ENCODE results near the gene ADAMTSL3. TPM values are rescaled to one million over a fixed set of nuclear protein-coding genes. Genes with fewer than 3 reads are reported as not detected.

Gene ADAMTSL3
- total RNA-seq, 2 experiments from 2014 or later: not detected

DNA sequence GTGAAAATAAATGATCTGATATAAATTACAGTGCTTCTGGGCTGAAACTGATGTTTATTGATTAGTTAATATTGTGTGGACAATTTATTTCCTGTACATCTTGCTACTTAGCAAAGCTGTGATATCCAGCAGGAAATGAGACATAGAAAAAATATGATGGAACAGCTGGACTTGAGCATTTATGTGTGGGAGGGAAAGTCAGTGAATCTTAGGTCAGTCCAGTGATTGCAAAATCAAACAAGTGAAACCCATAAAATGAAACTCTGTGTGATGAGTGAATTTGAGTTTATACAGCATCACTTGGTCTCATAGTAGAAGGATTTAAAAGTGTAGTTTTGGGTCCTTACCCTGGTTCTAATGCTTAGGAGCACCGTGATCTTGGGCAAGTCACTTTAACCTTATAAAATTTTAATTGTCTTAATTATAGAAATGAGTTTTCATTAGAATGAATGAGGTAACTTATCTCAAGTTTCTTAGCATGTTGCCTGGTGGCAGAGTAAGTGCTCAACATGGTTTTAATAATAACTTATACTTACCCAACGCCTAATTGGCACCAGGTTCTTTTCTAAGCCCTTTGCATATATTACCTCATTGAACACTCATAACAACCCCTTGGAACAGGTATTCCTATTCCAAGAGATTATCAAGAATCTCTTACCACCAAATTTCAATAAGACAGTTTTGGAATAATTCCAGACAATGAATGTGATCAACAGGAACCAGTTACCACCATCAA, 194.6 kb downstream of the ADAMTSL3 start:
- intact Hi-C loops (cut with DNase I, micrococcal nuclease): no loop called here
- TF ChIP-seq, protein P1, sequence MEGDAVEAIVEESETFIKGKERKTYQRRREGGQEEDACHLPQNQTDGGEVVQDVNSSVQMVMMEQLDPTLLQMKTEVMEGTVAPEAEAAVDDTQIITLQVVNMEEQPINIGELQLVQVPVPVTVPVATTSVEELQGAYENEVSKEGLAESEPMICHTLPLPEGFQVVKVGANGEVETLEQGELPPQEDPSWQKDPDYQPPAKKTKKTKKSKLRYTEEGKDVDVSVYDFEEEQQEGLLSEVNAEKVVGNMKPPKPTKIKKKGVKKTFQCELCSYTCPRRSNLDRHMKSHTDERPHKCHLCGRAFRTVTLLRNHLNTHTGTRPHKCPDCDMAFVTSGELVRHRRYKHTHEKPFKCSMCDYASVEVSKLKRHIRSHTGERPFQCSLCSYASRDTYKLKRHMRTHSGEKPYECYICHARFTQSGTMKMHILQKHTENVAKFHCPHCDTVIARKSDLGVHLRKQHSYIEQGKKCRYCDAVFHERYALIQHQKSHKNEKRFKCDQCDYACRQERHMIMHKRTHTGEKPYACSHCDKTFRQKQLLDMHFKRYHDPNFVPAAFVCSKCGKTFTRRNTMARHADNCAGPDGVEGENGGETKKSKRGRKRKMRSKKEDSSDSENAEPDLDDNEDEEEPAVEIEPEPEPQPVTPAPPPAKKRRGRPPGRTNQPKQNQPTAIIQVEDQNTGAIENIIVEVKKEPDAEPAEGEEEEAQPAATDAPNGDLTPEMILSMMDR (IDR thresholded peaks at IDR 0.05): no peak
- no peak for ATAC-seq (ENCODE audit: poor library complexity)
- Histone ChIP-seq H3K4me1 (ENCODE audit: insufficient read depth, low read length) (no peaks in the 10 kb centered on the region), H3K4me3 (ENCODE audit: low read length) (no peak overlapping the region), H3K27me3 (ENCODE audit: control insufficient read depth in 1 of 2, insufficient read depth in 2 of 2, low read length in 2 of 2) (peaks cover 0 to under 1% of the 10 kb centered on the region in 2 experiments), H3K36me3 (ENCODE audit: insufficient read depth, low read length) (no peaks in the 10 kb centered on the region), H3K27ac (ENCODE audit: low read depth in 1 of 2, low read length in 2 of 2) (no peak overlapping the region), H3K9me3 (ENCODE audit: control insufficient read depth in 1 of 2, insufficient read depth in 1 of 2, low read length in 2 of 2) (no peaks in the 10 kb centered on the region)
- no peak overlapping the region for H3K4me3 Mint-ChIP-seq
- H3K36me3 Mint-ChIP-seq (ENCODE audit: low read depth): no peaks in the 10 kb centered on the region
- no peaks in the 10 kb centered on the region for H3K9me3 Mint-ChIP-seq
- DNase-seq: no peak
- ChIA-PET POLR2A (no interaction called here), CTCF (no interaction called here)
- no peak overlapping the region for H3K27ac Mint-ChIP-seq
- no peaks in the 10 kb centered on the region for H3K27me3 Mint-ChIP-seq
- H3K4me1 Mint-ChIP-seq (ENCODE audit: low read depth): no peaks in the 10 kb centered on the region

DNA sequence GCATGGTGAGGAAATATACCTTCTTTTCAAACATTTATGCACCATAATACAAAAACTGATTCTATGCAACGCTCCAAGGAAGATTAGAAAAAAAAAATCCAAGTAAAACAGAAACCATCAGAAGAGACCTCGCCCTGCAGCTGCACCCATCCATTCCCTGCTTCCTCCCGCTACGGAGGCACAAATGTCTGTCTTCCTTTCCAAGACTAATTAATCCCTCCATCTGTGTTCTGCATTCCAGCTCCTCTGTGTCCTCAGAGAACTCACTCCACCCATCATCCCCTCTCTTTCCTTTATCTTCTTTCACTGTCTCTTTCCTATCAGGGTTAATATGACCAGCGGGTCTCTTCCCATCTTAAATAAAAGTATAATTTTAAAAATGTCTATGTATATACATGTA, 196.1 kb downstream of the ADAMTSL3 start:
- DNase-seq (no peak), ATAC-seq (ENCODE audit: poor library complexity) (no peak)
- Histone ChIP-seq H3K27ac (ENCODE audit: low read depth in 1 of 2, low read length in 2 of 2) (no peak overlapping the region), H3K4me3 (ENCODE audit: low read length) (no peak overlapping the region), H3K4me1 (ENCODE audit: insufficient read depth, low read length) (no peaks in the 10 kb centered on the region), H3K27me3 (ENCODE audit: control insufficient read depth in 1 of 2, insufficient read depth in 2 of 2, low read length in 2 of 2) (no peaks in the 10 kb centered on the region), H3K36me3 (ENCODE audit: insufficient read depth, low read length) (no peaks in the 10 kb centered on the region), H3K9me3 (ENCODE audit: control insufficient read depth in 1 of 2, insufficient read depth in 1 of 2, low read length in 2 of 2) (no peaks in the 10 kb centered on the region)
- Mint-ChIP-seq H3K4me1 (ENCODE audit: low read depth) (no peaks in the 10 kb centered on the region), H3K4me3 (no peak overlapping the region), H3K27me3 (peaks cover 4% of the 10 kb centered on the region), H3K27ac (no peak overlapping the region), H3K36me3 (ENCODE audit: low read depth) (no peaks in the 10 kb centered on the region), H3K9me3 (no peaks in the 10 kb centered on the region)
- TF ChIP-seq, protein P1 (IDR thresholded peaks at IDR 0.05): no peak
- intact Hi-C loops (cut with DNase I, micrococcal nuclease): no loop called here
- ChIA-PET POLR2A (no interaction called here), CTCF (no interaction called here)

DNA sequence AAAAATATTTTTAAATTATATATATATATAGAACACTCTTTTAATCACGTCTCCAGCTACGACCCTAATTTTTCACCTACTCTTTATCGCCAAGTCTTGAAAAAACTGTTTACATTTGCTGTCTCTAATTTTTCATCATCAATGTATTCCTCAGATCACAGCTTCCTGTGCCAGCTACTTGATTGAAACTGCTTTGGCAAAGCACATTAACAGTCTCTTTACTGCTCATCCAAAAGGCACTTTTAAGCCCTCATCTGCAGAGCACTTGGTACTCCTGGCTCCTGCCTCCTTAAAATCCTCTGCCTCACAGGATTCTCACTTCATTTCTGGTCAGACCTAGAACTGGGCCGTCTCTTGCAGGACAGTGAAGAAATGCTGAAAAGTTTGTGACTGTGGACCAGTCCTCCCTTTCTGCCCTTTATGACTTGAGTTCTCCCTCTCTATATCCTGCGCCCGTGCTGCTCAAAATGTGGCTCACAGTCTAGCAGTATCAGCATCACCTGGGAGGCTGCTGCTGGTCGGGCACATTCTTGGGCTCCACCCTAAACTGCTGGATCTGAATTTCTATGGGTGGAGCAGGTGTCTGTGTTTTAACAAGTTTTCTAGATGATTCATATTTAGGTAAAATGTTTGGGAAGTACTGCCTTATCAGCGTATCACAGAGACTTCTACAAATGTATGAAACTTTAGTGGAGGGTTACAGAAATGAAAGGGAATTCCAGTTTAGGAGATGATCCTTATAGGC, 196.8 kb downstream of the ADAMTSL3 start:
- Histone ChIP-seq H3K4me1 (ENCODE audit: insufficient read depth, low read length) (no peaks in the 10 kb centered on the region), H3K9me3 (ENCODE audit: control insufficient read depth in 1 of 2, insufficient read depth in 1 of 2, low read length in 2 of 2) (no peaks in the 10 kb centered on the region), H3K4me3 (ENCODE audit: low read length) (no peak overlapping the region), H3K27ac (ENCODE audit: low read depth in 1 of 2, low read length in 2 of 2) (no peak overlapping the region), H3K36me3 (ENCODE audit: insufficient read depth, low read length) (no peaks in the 10 kb centered on the region), H3K27me3 (ENCODE audit: control insufficient read depth in 1 of 2, insufficient read depth in 2 of 2, low read length in 2 of 2) (no peaks in the 10 kb centered on the region)
- H3K4me3 Mint-ChIP-seq: no peak overlapping the region
- intact Hi-C loops (cut with DNase I, micrococcal nuclease): no loop called here
- no peaks in the 10 kb centered on the region for H3K9me3 Mint-ChIP-seq
- DNase-seq: no peak
- TF ChIP-seq, protein P1 (IDR thresholded peaks at IDR 0.05): no peak
- H3K4me1 Mint-ChIP-seq (ENCODE audit: low read depth): no peaks in the 10 kb centered on the region
- CTCF ChIA-PET: no interaction called here
- peaks cover 9% of the 10 kb centered on the region for H3K27me3 Mint-ChIP-seq
- no peak overlapping the region for H3K27ac Mint-ChIP-seq
- POLR2A ChIA-PET: no interaction called here
- ATAC-seq (ENCODE audit: poor library complexity): no peak
- H3K36me3 Mint-ChIP-seq (ENCODE audit: low read depth): no peaks in the 10 kb centered on the region
